Fibroblast of villous mesenchyme (primary cell): Measurements from ENCODE around the gene TSC2. TPM values are rescaled to one million over a fixed set of nuclear protein-coding genes. Genes with fewer than 3 reads are reported as not detected.

Experiments
- DNase-seq: peaks from one replicate; pipeline ENCODE4 v3.0.0-alpha.2; 2010; ENCODE audit warnings: low read depth
- H3K4me3 ChIP-seq: 2 replicates; pipeline ENCODE4 v1.5.1; 2011; ENCODE audit warnings: low read depth, mild to moderate bottlenecking, low read length
- CTCF ChIP-seq: IDR thresholded peaks from 2 replicates; pipeline ENCODE4 v1.5.1; 2012; ENCODE audit warnings: low read depth, mild to moderate bottlenecking, low read length; ENCODE audit not compliant: insufficient read depth
- total RNA-seq: library from RNA; depleted of rRNA; stranded (reverse); fragments of >200 nt; gene quantifications from 2 replicates; pipeline ENCODE4 v1.2.3, GENCODE V29; 2012

The TSC2 gene
- total RNA-seq, 1 donor: 62.6 TPM

- TF ChIP-seq CTCF: no peak
- peak overlapping the region; percentile 73 for H3K4me3 ChIP-seq
- DNase-seq: no peak
Observed at GRCh38 chr16:2028146-2028545, 19.6 kb upstream of the TSC2 start.

GRCh38 chr16:2028620-2029220 lies 19.1 kb upstream of the TSC2 start:
- no peak for DNase-seq
- no peak for TF ChIP-seq CTCF
- no peak overlapping the region for H3K4me3 ChIP-seq

GRCh38 chr16:2029350-2029749 lies 18.4 kb upstream of the TSC2 start:
- no peak for DNase-seq
- no peak overlapping the region for H3K4me3 ChIP-seq
- no peak for TF ChIP-seq CTCF

- TF ChIP-seq CTCF: no peak
- DNase-seq: no peak
- no peak overlapping the region for H3K4me3 ChIP-seq
Observed at GRCh38 chr16:2030036-2030435, 17.7 kb upstream of the TSC2 start.

- TF ChIP-seq CTCF: no peak
- no peak for DNase-seq
- no peak overlapping the region for H3K4me3 ChIP-seq
Observed at GRCh38 chr16:2031081-2031577, 16.7 kb upstream of the TSC2 start.

- H3K4me3 ChIP-seq: no peak overlapping the region
- no peak for TF ChIP-seq CTCF
- peak; percentile 64 for DNase-seq
Observed at GRCh38 chr16:2032285-2033056, 15.3 kb upstream of the TSC2 start.
